Caco-2 (cell line): Measurements from ENCODE around the gene SLIT3. TPM values are rescaled to one million over a fixed set of nuclear protein-coding genes. Genes with fewer than 3 reads are reported as not detected.

ENCODE experiments used
- BruUV-seq: library from RNA; stranded (reverse); fragments of 400-500 nt; replicated peaks from 2 replicates; lab custom pipeline; 2021; lab: Mats Ljungman, UMichigan
- CTCF ChIA-PET: fragments of 300-600 bp; sonication (Branson Sonifier 250); formaldehyde crosslinking; loops from one replicate; lab custom pipeline; 2022; ENCODE audit warnings: antibody characterized with exemption; lab: Charles Lee
- POLR2A ChIA-PET: fragments of 300-600 bp; sonication (Branson Sonifier 250); formaldehyde crosslinking; loops from one replicate; lab custom pipeline; 2022; ENCODE audit warnings: antibody characterized with exemption; lab: Charles Lee
- DNase-seq, 2 experiments: peaks; one replicate each; pipeline versions ENCODE4 v3.0.0 to v3.0.0-alpha.2; 2020 to 2022
- H3K27me3 ChIP-seq: replicated peaks from 2 replicates; pipeline ENCODE4 v1.6.0; 2011; ENCODE audit warnings: low read length; ENCODE audit not compliant: control insufficient read depth, insufficient read depth
- H3K36me3 ChIP-seq: 2 replicates; pipeline ENCODE4 v1.5.1; 2011; ENCODE audit warnings: low read length; ENCODE audit not compliant: control insufficient read depth, insufficient read depth
- H3K4me1 ChIP-seq: fragments of 250-450 bp; sonication (Bioruptor Pico); 2 replicates; pipeline ENCODE4 v1.5.1; 2020; ENCODE audit warnings: mild to moderate bottlenecking
- H3K4me3 ChIP-seq: 2 replicates; pipeline ENCODE4 v1.5.1; 2011; ENCODE audit warnings: low read depth, mild to moderate bottlenecking, control low read depth, low read length
- H3K9me3 ChIP-seq: fragments of 250-450 bp; sonication (Bioruptor Pico); 2 replicates; pipeline ENCODE4 v1.5.1; 2020; ENCODE audit warnings: mild to moderate bottlenecking, moderate library complexity
- H3K27ac Mint-ChIP-seq: one replicate; pipeline ENCODE4 v1.8.0; 2022; ENCODE audit warnings: mixed read lengths; ENCODE audit not compliant: unreplicated experiment
- H3K27me3 Mint-ChIP-seq: one replicate; pipeline ENCODE4 v1.8.0; 2022; ENCODE audit warnings: mixed read lengths; ENCODE audit not compliant: insufficient read depth, unreplicated experiment
- H3K36me3 Mint-ChIP-seq: one replicate; pipeline ENCODE4 v1.8.0; 2022; ENCODE audit warnings: mild to moderate bottlenecking, mixed read lengths; ENCODE audit not compliant: insufficient read depth, unreplicated experiment
- H3K4me1 Mint-ChIP-seq: one replicate; pipeline ENCODE4 v1.8.0; 2022; ENCODE audit warnings: low read depth, mixed read lengths; ENCODE audit not compliant: unreplicated experiment
- H3K4me3 Mint-ChIP-seq: one replicate; pipeline ENCODE4 v1.8.0; 2022; ENCODE audit warnings: mild to moderate bottlenecking, moderate library complexity, mixed read lengths; ENCODE audit not compliant: unreplicated experiment
- H3K9me3 Mint-ChIP-seq: one replicate; pipeline ENCODE4 v1.8.0; 2022; ENCODE audit warnings: mixed read lengths; ENCODE audit not compliant: unreplicated experiment
- CTCF ChIP-seq, 2 experiments: fragments of 200-600 bp in 1 of 2; IDR thresholded peaks; 1 replicate in 1 of 2; 2 replicates in 1 of 2; pipeline versions ENCODE4 v1.5.1 to v1.8.0; 2011 to 2022; ENCODE audit warnings: antibody characterized with exemption in 1 of 2, control low read depth in 1 of 2, inconsistent platforms in 1 of 2, low read depth in 1 of 2, low read length in 1 of 2, mild to moderate bottlenecking in 1 of 2, moderate library complexity in 1 of 2; ENCODE audit not compliant: insufficient read depth in 1 of 2, severe bottlenecking in 1 of 2, unreplicated experiment in 1 of 2
- intact Hi-C: fragments of 100-400 bp; cut with micrococcal nuclease; formaldehyde crosslinking; loops from one replicate; pipeline ENCODE4 v1.10.0; 2022; ENCODE audit not compliant: unreplicated experiment
- total RNA-seq: library from RNA; stranded (reverse); gene quantifications from 2 replicates; pipeline ENCODE4 v1.2.3, GENCODE V29; 2022

Gene SLIT3
- total RNA-seq, 1 experiment from 2014 or later = 2.1 TPM

DNA sequence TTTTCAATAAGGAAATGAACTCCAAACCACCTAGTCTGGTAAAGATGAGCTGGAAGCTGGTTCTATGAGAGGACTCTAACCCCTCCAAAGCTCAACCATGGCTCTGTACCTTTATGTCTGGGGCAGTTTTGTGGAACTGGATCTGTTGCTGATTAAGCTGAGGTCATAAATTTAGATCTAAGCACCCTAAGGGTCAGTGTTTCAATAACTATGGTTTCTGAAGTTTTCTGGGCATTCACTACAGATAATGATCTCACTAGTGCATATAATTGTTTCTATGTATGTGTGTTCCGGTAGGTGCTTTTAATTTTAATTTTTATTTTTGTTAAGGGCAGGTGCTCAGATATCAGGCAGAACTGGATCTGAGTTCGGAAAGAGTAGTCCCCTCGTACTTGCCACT is 463.1 kb downstream of the SLIT3 start:
- no peak for TF ChIP-seq CTCF (IDR thresholded peaks at IDR 0.05; ENCODE audit: insufficient read depth in 1 of 2, low read depth in 1 of 2, low read length in 1 of 2, severe bottlenecking in 1 of 2, unreplicated experiment in 1 of 2)

GRCh38 chr5:168836603-168837231 is 464.2 kb downstream of the SLIT3 start:
- ChIA-PET CTCF (no interaction called here), POLR2A (interaction anchor here (0.6 kb wide), 1 partner anchor 80 kb away, joined by 4 read pairs; no protein-coding TSS in a partner anchor)
- no TSS peak for BruUV-seq
- H3K4me3 Mint-ChIP-seq = no peak overlapping the region
- peaks cover 10% of the 10 kb centered on the region for H3K27me3 Mint-ChIP-seq
- H3K4me1 Mint-ChIP-seq = no peaks in the 10 kb centered on the region
- no peak for TF ChIP-seq CTCF (IDR thresholded peaks at IDR 0.05; ENCODE audit: insufficient read depth in 1 of 2, low read depth in 1 of 2, low read length in 1 of 2, severe bottlenecking in 1 of 2, unreplicated experiment in 1 of 2)
- H3K4me1 ChIP-seq = no peaks in the 10 kb centered on the region
- no peaks in the 10 kb centered on the region for H3K9me3 ChIP-seq
- no peaks in the 10 kb centered on the region for H3K9me3 Mint-ChIP-seq
- intact Hi-C loops = no loop called here
- H3K27ac Mint-ChIP-seq = no peak overlapping the region
- no peak for DNase-seq
- H3K4me3 ChIP-seq = no peak overlapping the region
- H3K36me3 ChIP-seq = no peaks in the 10 kb centered on the region
- no peaks in the 10 kb centered on the region for H3K36me3 Mint-ChIP-seq
- peaks cover 3% of the 10 kb centered on the region for H3K27me3 ChIP-seq

More for the DNA sequence above, 463.1 kb downstream of the SLIT3 start:
- H3K4me1 ChIP-seq = no peaks in the 10 kb centered on the region
- H3K27me3 Mint-ChIP-seq = peaks cover 17% of the 10 kb centered on the region
- no peaks in the 10 kb centered on the region for H3K4me1 Mint-ChIP-seq
- H3K27me3 ChIP-seq = peaks cover 3% of the 10 kb centered on the region
- no peak for DNase-seq
- H3K4me3 Mint-ChIP-seq = no peak overlapping the region
- no peak overlapping the region for H3K4me3 ChIP-seq
- CTCF ChIA-PET = no interaction called here
- POLR2A ChIA-PET = no interaction called here
- no peaks in the 10 kb centered on the region for H3K9me3 ChIP-seq
- intact Hi-C loops = no loop called here
- no TSS peak for BruUV-seq
- no peak overlapping the region for H3K27ac Mint-ChIP-seq
- H3K36me3 ChIP-seq = no peaks in the 10 kb centered on the region
- H3K36me3 Mint-ChIP-seq = no peaks in the 10 kb centered on the region
- no peaks in the 10 kb centered on the region for H3K9me3 Mint-ChIP-seq

DNA sequence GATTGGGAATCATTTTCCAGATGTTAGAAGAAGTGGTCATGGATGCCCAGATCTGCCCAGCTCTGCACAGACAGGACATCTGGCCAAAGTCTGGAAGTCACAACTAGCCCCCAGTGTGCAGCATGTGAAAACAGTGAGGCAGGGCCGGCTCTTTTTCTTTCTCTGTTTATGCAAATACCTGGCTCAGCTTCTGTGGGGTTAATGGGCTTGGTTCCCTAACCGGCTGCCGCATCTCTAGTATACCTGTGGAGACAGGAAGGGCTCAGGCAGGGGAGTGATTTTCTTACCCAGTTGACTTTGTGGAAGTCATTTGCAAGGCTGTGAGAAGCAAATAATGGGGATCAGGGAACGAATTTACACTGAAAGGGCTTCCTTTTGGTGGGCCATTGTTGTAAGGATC is 467.0 kb downstream of the SLIT3 start:
- no peaks in the 10 kb centered on the region for H3K9me3 Mint-ChIP-seq
- H3K27ac Mint-ChIP-seq = no peak overlapping the region
- TF ChIP-seq CTCF (IDR thresholded peaks at IDR 0.05; ENCODE audit: insufficient read depth in 1 of 2, low read depth in 1 of 2, low read length in 1 of 2, severe bottlenecking in 1 of 2, unreplicated experiment in 1 of 2) = no peak
- intact Hi-C loops = no loop called here
- H3K36me3 Mint-ChIP-seq = no peaks in the 10 kb centered on the region
- no peaks in the 10 kb centered on the region for H3K4me1 ChIP-seq
- POLR2A ChIA-PET = no interaction called here
- CTCF ChIA-PET = no interaction called here
- no peaks in the 10 kb centered on the region for H3K4me1 Mint-ChIP-seq
- H3K36me3 ChIP-seq = no peaks in the 10 kb centered on the region
- no peak overlapping the region for H3K4me3 Mint-ChIP-seq
- no peak overlapping the region for H3K4me3 ChIP-seq
- no peak for DNase-seq
- BruUV-seq = no TSS peak
- peaks cover 7% of the 10 kb centered on the region for H3K27me3 Mint-ChIP-seq
- no peaks in the 10 kb centered on the region for H3K9me3 ChIP-seq
- no peaks in the 10 kb centered on the region; the same call in 1 of the 2 replicates for H3K27me3 ChIP-seq
